PC-3 (cell line): ENCODE results near the gene HOOK1. TPM values are rescaled to one million over a fixed set of nuclear protein-coding genes. Genes with fewer than 3 reads are reported as not detected.

Source experiments
- ATAC-seq: fragments of 200-7000 bp; cut with Tn5 transposase; 2 replicates; pipeline ENCODE4 v1.9.1; 2020; ENCODE audit warnings: mild to moderate bottlenecking, moderate library complexity
- BruUV-seq: library from RNA; stranded (reverse); fragments of 400-500 nt; replicated peaks from 2 replicates; lab custom pipeline; 2021; lab: Mats Ljungman, UMichigan
- CTCF ChIA-PET: fragments of 300-600 bp; sonication (Branson Sonifier 250); formaldehyde crosslinking; loops from one replicate; lab custom pipeline; 2022; ENCODE audit warnings: antibody characterized with exemption; lab: Charles Lee
- POLR2A ChIA-PET: fragments of 300-600 bp; sonication (Branson Sonifier 250); formaldehyde crosslinking; loops from one replicate; lab custom pipeline; 2022; ENCODE audit warnings: antibody characterized with exemption; ENCODE audit not compliant: unreplicated experiment; lab: Charles Lee
- DNase-seq: peaks from one replicate; pipeline ENCODE4 v3.0.0-alpha.2; 2015
- H2AFZ ChIP-seq: fragments of 300-600 bp; sonication (generic); 2 replicates; pipeline ENCODE4 v1.6.0; 2016; ENCODE audit warnings: antibody characterized with exemption, low read length
- H3F3A ChIP-seq: fragments of 300-600 bp; sonication (generic); one replicate; pipeline ENCODE4 v1.6.0; 2017; ENCODE audit warnings: antibody characterized with exemption, low read length, control low read depth, mild to moderate bottlenecking; ENCODE audit not compliant: unreplicated experiment
- H3K27ac ChIP-seq: fragments of 300-600 bp; sonication (generic); 2 replicates; pipeline ENCODE4 v1.5.1; 2016; ENCODE audit warnings: mild to moderate bottlenecking, low read length
- H3K27me3 ChIP-seq: fragments of 300-600 bp; sonication (generic); 2 replicates; pipeline ENCODE4 v1.6.1; 2016; ENCODE audit warnings: low read length, mixed read lengths
- H3K36me3 ChIP-seq: fragments of 300-600 bp; sonication (generic); 2 replicates; pipeline ENCODE4 v1.6.1; 2016; ENCODE audit warnings: low read depth, mixed run types, low read length, mixed read lengths
- H3K4me1 ChIP-seq: fragments of 300-600 bp; sonication (generic); 2 replicates; pipeline ENCODE4 v1.5.1; 2016; ENCODE audit warnings: low read length; ENCODE audit not compliant: insufficient read depth
- H3K4me2 ChIP-seq: fragments of 300-600 bp; sonication (generic); 2 replicates; pipeline ENCODE4 v1.6.0; 2016; ENCODE audit warnings: low read length
- H3K4me3 ChIP-seq: fragments of 300-600 bp; sonication (generic); 2 replicates; pipeline ENCODE4 v1.5.1; 2016; ENCODE audit warnings: mild to moderate bottlenecking, low read length, mixed read lengths
- H3K79me2 ChIP-seq: fragments of 300-600 bp; sonication (generic); 2 replicates; pipeline ENCODE4 v1.6.1; 2017; ENCODE audit warnings: low read length, mixed read lengths
- H3K9ac ChIP-seq: fragments of 300-600 bp; sonication (generic); 2 replicates; pipeline ENCODE4 v1.6.0; 2016; ENCODE audit warnings: mild to moderate bottlenecking, low read length
- H3K9me2 ChIP-seq: fragments of 300-600 bp; sonication (generic); replicated peaks from 2 replicates; pipeline ENCODE4 v1.6.1; 2016; ENCODE audit warnings: mixed run types, low read length, mixed read lengths
- H3K9me3 ChIP-seq: fragments of 300-600 bp; sonication (generic); 2 replicates; pipeline ENCODE4 v1.6.1; 2016; ENCODE audit warnings: low read length, mixed read lengths
- H4K20me1 ChIP-seq: fragments of 300-600 bp; sonication (generic); 2 replicates; pipeline ENCODE4 v1.6.1; 2016; ENCODE audit warnings: low read length, mixed read lengths
- EZH2 ChIP-seq: fragments of 300-600 bp; sonication (generic); IDR thresholded peaks from one replicate; pipeline ENCODE4 v1.6.1; 2017; ENCODE audit warnings: antibody characterized with exemption, mild to moderate bottlenecking, low read length; ENCODE audit not compliant: unreplicated experiment
- EZH2phosphoT487 ChIP-seq: fragments of 300-600 bp; sonication (generic); IDR thresholded peaks from 2 replicates; pipeline ENCODE4 v1.6.1; 2018; ENCODE audit warnings: mild to moderate bottlenecking, antibody characterized with exemption, low read length, borderline replicate concordance
- intact Hi-C: fragments of 100-400 bp; cut with micrococcal nuclease; formaldehyde crosslinking; loops from 2 replicates; pipeline ENCODE4 v1.9.0; 2023
- total RNA-seq: library from RNA; depleted of rRNA; stranded (reverse); fragments of >200 nt; gene quantifications from 2 replicates; pipeline ENCODE4 v1.2.3, GENCODE V29; 2014
- TF ChIP-seq, protein P1 (sequence below): fragments of 300-600 bp; sonication (generic); conservative IDR thresholded peaks from 2 replicates; pipeline ENCODE4 v1.5.1; 2017; ENCODE audit warnings: antibody characterized with exemption, low read depth, mild to moderate bottlenecking, low read length

HOOK1 gene
- total RNA-seq, 1 experiment from 2014 or later, result 5.0 TPM

DNA sequence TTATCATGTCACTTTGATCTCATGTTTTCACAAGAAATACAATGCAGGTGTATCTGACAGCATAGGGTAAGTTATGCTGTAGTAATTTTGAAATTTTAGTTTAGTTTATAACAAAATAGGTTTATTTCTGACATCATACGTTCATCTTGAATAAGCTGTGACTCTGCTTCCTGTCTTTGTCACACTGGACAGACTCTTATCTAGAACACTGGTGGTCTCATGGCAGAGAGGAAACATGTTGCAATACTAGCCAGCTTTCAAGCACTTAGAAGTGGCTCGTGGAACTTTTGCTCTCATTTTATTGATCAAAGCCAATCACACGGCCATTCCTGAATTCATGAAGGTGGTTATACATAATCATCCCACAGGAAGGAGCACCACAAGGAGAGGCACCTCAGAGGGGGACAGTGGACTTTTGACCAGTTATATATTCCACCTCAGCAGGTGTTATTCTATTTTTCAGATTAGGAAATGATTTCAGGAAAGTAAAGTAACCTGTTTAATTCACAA lies 65.3 kb downstream of the HOOK1 start:
- intact Hi-C loops, result loop anchor here (1.0 kb wide), 1 partner anchor 67 kb away; no protein-coding TSS in a partner anchor
- no TSS peak for BruUV-seq
- Histone ChIP-seq H3K9ac (no peak overlapping the region), H3F3A (no peaks in the 10 kb centered on the region), H3K9me2 (no peaks in the 10 kb centered on the region), H3K36me3 (no peaks in the 10 kb centered on the region), H3K4me1 (no peaks in the 10 kb centered on the region), H3K9me3 (no peaks in the 10 kb centered on the region), H3K79me2 (no peaks in the 10 kb centered on the region), H3K27ac (no peak overlapping the region), H3K4me2 (no peak overlapping the region), H3K27me3 (0 out of 2 replicates have a peak, but pooled peaks cover 4% of the 10 kb centered on the region), H4K20me1 (no peaks in the 10 kb centered on the region), H2AFZ (no peak overlapping the region), H3K4me3 (no peak overlapping the region)
- ChIA-PET CTCF (no interaction called here), POLR2A (no interaction called here)
- TF ChIP-seq, protein P1, sequence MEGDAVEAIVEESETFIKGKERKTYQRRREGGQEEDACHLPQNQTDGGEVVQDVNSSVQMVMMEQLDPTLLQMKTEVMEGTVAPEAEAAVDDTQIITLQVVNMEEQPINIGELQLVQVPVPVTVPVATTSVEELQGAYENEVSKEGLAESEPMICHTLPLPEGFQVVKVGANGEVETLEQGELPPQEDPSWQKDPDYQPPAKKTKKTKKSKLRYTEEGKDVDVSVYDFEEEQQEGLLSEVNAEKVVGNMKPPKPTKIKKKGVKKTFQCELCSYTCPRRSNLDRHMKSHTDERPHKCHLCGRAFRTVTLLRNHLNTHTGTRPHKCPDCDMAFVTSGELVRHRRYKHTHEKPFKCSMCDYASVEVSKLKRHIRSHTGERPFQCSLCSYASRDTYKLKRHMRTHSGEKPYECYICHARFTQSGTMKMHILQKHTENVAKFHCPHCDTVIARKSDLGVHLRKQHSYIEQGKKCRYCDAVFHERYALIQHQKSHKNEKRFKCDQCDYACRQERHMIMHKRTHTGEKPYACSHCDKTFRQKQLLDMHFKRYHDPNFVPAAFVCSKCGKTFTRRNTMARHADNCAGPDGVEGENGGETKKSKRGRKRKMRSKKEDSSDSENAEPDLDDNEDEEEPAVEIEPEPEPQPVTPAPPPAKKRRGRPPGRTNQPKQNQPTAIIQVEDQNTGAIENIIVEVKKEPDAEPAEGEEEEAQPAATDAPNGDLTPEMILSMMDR, result no peak
- no peak for TF ChIP-seq EZH2phosphoT487
- TF ChIP-seq EZH2, result no peak
- DNase-seq (no peak), ATAC-seq (no peak)

GRCh38 chr1:59880735-59881134 lies 66.0 kb downstream of the HOOK1 start:
- H4K20me1 ChIP-seq, result no peaks in the 10 kb centered on the region
- no peak overlapping the region for H3K4me3 ChIP-seq
- no peak overlapping the region for H3K27ac ChIP-seq
- H3K79me2 ChIP-seq, result no peaks in the 10 kb centered on the region
- BruUV-seq, result no TSS peak
- intact Hi-C loops, result no loop called here
- DNase-seq (no peak), ATAC-seq (no peak)
- no peaks in the 10 kb centered on the region for H3K4me1 ChIP-seq
- H3K9me2 ChIP-seq, result no peaks in the 10 kb centered on the region
- no peak overlapping the region for H3K9ac ChIP-seq
- POLR2A ChIA-PET, result no interaction called here
- H3F3A ChIP-seq, result no peaks in the 10 kb centered on the region
- CTCF ChIA-PET, result no interaction called here
- H3K4me2 ChIP-seq, result no peak overlapping the region
- TF ChIP-seq EZH2phosphoT487 (no peak), EZH2 (no peak)
- TF ChIP-seq, protein P1, result no peak
- no peak overlapping the region for H2AFZ ChIP-seq
- H3K27me3 ChIP-seq, result 0 out of 2 replicates have a peak, but pooled peaks cover 4% of the 10 kb centered on the region
- no peaks in the 10 kb centered on the region for H3K9me3 ChIP-seq
- H3K36me3 ChIP-seq, result no peaks in the 10 kb centered on the region

GRCh38 chr1:59885160-59885832 lies 70.5 kb downstream of the HOOK1 start:
- no peak overlapping the region for H3K27ac ChIP-seq
- H3K4me1 ChIP-seq, result no peaks in the 10 kb centered on the region
- H2AFZ ChIP-seq, result no peak overlapping the region
- H3K9me3 ChIP-seq, result no peaks in the 10 kb centered on the region
- ATAC-seq (no peak), DNase-seq (no peak)
- peaks cover 10% of the 10 kb centered on the region; the same call in 1 of the 2 replicates for H3K27me3 ChIP-seq
- no peaks in the 10 kb centered on the region for H3K79me2 ChIP-seq
- no peaks in the 10 kb centered on the region for H3K9me2 ChIP-seq
- intact Hi-C loops, result no loop called here
- no peaks in the 10 kb centered on the region for H3K36me3 ChIP-seq
- CTCF ChIA-PET, result no interaction called here
- no TSS peak for BruUV-seq
- H3K4me2 ChIP-seq, result no peak overlapping the region
- no peak for TF ChIP-seq EZH2phosphoT487
- TF ChIP-seq, protein P1, result no peak
- TF ChIP-seq EZH2, result no peak
- POLR2A ChIA-PET, result no interaction called here
- H4K20me1 ChIP-seq, result no peaks in the 10 kb centered on the region
- no peaks in the 10 kb centered on the region for H3F3A ChIP-seq
- no peak overlapping the region for H3K9ac ChIP-seq
- no peak overlapping the region for H3K4me3 ChIP-seq
